Fibroblast of the aortic adventitia (primary cell): Measurements from ENCODE around the gene XYLT1. TPM values are rescaled to one million over a fixed set of nuclear protein-coding genes. Genes with fewer than 3 reads are reported as not detected.

Experiments used
- DNase-seq: peaks from one replicate; pipeline ENCODE4 v3.0.0-alpha.2; 2010; ENCODE audit warnings: low read depth
- H3K4me3 ChIP-seq: 2 replicates; pipeline ENCODE4 v1.5.1; 2011; ENCODE audit warnings: low read depth, mild to moderate bottlenecking, control low read depth, low read length, moderate library complexity
- total RNA-seq: library from RNA; depleted of rRNA; stranded (reverse); fragments of >200 nt; gene quantifications from 2 replicates; pipeline ENCODE4 v1.2.3, GENCODE V29; 2012; ENCODE audit warnings: low replicate concordance
- TF ChIP-seq, protein P1 (sequence below): IDR thresholded peaks from 2 replicates; pipeline ENCODE4 v1.5.1; 2011; ENCODE audit warnings: mild to moderate bottlenecking, low read length, control low read depth, inconsistent platforms; ENCODE audit not compliant: insufficient read depth

XYLT1 gene
- total RNA-seq, 1 donor, result 32.7 TPM

DNA sequence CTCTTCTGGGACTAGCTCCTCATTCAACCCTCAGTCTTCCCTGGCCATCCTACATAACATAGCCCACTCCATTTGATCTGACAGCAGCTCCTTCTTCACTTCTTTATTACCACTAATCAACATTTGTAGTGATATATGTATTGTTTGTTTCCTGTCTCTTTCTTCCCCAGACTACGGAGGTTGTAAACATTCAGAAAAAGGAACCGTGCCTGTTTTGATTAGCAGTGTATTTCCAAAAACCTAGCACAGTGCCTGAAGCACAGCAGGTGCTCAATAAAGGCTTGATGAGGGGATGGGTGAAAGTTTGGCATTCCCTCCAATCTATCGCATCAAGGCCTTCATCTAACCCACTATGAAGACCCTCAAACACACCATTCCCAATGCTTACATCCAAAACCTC lies 150.8 kb downstream of the XYLT1 start:
- no peak for DNase-seq
- TF ChIP-seq, protein P1, sequence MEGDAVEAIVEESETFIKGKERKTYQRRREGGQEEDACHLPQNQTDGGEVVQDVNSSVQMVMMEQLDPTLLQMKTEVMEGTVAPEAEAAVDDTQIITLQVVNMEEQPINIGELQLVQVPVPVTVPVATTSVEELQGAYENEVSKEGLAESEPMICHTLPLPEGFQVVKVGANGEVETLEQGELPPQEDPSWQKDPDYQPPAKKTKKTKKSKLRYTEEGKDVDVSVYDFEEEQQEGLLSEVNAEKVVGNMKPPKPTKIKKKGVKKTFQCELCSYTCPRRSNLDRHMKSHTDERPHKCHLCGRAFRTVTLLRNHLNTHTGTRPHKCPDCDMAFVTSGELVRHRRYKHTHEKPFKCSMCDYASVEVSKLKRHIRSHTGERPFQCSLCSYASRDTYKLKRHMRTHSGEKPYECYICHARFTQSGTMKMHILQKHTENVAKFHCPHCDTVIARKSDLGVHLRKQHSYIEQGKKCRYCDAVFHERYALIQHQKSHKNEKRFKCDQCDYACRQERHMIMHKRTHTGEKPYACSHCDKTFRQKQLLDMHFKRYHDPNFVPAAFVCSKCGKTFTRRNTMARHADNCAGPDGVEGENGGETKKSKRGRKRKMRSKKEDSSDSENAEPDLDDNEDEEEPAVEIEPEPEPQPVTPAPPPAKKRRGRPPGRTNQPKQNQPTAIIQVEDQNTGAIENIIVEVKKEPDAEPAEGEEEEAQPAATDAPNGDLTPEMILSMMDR, result no peak
- H3K4me3 ChIP-seq, result no peak overlapping the region

DNA sequence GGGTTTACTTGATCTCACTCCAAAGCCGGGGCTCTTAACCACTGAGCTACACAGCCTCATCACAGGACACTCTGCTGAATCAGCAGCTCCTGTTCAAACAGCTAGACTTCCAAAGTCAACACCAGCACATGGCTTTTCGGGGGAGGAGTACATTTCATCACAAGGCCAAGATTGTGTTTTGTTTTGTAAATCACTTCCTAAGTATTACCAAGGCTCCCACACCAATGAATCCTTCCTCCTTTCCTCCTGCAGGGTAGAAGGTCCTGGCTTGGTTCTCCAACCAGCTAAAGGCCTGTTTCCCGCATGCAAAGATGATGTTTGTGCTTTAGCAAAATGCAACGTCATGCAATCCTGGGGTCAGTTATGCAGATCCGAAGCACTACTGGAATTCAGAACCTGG lies 152.5 kb downstream of the XYLT1 start:
- peak; percentile 35 for DNase-seq
- no peak overlapping the region for H3K4me3 ChIP-seq
- TF ChIP-seq, protein P1, result no peak

DNA sequence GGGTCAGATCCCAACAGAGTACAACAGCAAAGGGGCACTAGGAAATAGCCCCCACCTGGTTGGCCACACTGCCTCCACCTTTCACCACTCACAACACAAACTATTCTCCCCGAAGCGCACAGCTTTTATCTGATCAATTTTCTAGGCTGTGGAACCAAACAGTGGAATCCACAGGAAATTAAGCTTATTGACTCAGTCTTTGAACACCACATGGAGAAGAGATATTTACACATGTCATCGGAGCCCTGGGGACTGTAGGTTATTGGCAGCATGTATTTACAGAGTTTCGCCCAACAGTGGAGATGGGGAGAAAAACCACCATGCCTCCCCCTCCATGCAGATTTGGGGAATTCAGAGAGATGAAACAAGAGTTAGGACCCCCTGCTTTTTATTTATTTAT lies 154.8 kb downstream of the XYLT1 start:
- DNase-seq, result no peak
- TF ChIP-seq, protein P1, result no peak
- no peak overlapping the region for H3K4me3 ChIP-seq

DNA sequence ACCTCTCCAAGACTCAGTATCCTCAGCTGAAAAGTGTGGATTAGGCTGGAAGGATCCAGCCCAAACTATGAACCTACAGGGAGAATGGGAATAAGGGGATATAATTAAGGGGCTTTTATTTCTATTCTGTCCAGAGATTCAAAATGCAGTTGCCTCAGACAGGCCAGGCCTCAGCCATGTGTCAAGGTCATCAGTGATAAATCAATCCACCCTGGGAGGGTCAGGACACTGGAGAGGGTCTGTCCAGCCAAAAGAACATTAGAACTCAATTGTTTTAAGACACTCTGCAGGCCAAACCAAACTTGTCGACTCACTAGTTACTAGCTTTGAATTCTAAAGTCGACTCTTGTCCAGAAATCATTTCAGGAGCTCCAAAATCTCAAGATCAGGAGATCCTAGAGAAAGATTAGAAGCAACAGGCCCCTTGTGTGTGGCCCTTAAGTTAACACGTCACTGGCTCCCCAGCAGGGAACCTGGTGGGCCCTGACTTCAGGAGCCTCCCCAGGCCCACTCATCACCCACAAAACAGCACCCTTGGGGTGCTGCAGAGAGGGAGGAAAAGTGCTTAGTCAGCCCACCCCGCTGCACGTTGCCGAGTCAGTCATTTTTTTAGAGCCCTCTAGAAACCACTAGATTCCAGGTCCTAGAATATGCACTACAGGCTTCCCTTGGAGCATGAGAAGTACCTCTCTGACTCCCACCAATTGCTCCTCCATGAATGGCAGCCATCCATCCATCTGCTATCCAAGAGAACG lies 156.8 kb downstream of the XYLT1 start:
- DNase-seq, result no peak
- no peak overlapping the region for H3K4me3 ChIP-seq
- TF ChIP-seq, protein P1, result no peak

DNA sequence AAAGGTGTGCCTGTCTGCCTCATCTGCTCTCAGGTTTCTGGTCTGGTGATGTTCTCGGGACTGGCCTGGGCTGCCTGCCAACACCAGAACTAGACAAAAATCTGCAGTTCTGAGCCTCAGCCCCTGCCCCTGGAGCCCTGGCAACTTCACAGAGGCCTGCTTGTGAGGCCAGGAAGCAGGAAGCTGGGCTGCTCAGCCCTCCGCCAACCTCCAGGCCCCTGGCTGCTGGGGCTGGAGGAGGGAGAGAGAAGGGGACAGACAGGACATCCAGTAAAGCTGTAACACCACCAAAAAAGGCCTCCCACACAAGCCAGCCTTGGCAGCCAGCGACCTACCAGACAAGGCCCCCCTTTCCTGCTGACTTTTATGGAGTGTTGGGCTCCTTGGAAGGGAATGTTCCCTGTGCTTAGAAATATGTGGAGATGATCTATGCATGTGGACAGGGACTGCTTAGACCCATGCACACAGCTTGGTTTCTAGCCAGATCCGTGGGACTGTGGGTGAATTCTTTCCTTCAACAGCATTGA lies 157.6 kb downstream of the XYLT1 start:
- TF ChIP-seq, protein P1, result no peak
- H3K4me3 ChIP-seq, result no peak overlapping the region
- DNase-seq, result no peak

DNA sequence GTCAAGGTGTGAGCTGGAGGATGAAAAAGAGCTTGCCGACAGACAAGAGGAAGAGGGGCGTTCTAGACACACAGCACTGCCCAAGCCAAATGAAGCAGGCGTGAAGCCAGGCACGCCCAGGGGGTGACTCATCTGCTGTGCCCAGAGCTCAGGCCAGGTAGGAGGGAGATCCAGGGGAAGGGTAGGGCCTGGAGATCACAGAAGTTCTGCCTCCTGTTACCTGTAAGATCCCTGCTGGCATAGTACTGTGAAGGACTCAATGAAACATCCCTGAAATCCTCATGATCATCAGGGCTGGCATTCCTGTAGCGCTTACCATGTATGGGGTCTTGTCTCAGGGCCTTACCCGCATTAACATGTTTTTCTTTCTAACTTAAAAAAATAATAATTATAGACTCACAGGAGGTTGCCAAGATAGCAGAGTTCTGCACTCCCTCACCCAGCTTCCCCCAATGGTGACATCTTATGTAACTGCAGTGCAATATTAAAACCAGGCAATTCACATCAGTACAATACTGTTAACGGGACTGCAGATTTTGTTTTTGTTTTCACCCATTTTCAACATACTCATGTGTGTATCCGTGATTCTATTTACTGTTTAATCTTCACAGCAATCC lies 158.6 kb downstream of the XYLT1 start:
- no peak overlapping the region for H3K4me3 ChIP-seq
- DNase-seq, result no peak
- TF ChIP-seq, protein P1, result no peak
